Activated CD4-positive, alpha-beta memory T cell treated with anti-CD3 and anti-CD28 coated beads for 36 hours (primary cell): Measurements from ENCODE around the gene SOCS2. TPM values are rescaled to one million over a fixed set of nuclear protein-coding genes. Genes with fewer than 3 reads are reported as not detected.
"Not testable (repeated sequence)": the region's sequence is repeated elsewhere in the genome, so short reads cannot be mapped to it uniquely, and the experiment has no call there.

Experiments used
- CTCF ChIA-PET: fragments of 350-600 bp; sonication (Branson Sonifier 250); formaldehyde crosslinking; loops from one replicate; lab custom pipeline; 2021; ENCODE audit warnings: antibody characterized with exemption, inconsistent platforms; lab: Charles Lee
- POLR2A ChIA-PET: fragments of 350-600 bp; sonication (Branson Sonifier 250); formaldehyde crosslinking; loops from one replicate; lab custom pipeline; 2021; ENCODE audit warnings: antibody characterized with exemption; lab: Charles Lee
- DNase-seq: peaks from one replicate; pipeline ENCODE4 v3.0.0-alpha.2; 2020
- H3K27ac Mint-ChIP-seq: one replicate; pipeline ENCODE4 v1.8.0; 2021; ENCODE audit warnings: mixed read lengths
- H3K27me3 Mint-ChIP-seq: one replicate; pipeline ENCODE4 v1.8.0; 2021; ENCODE audit warnings: mixed read lengths
- H3K36me3 Mint-ChIP-seq: one replicate; pipeline ENCODE4 v1.8.0; 2021; ENCODE audit warnings: mixed read lengths
- H3K4me1 Mint-ChIP-seq: one replicate; pipeline ENCODE4 v1.8.0; 2021; ENCODE audit warnings: low read depth, mixed read lengths
- H3K4me3 Mint-ChIP-seq: one replicate; pipeline ENCODE4 v1.8.0; 2021; ENCODE audit warnings: mild to moderate bottlenecking, mixed read lengths
- H3K9me3 Mint-ChIP-seq: one replicate; pipeline ENCODE4 v1.8.0; 2021; ENCODE audit warnings: mixed read lengths
- intact Hi-C: fragments of 100-400 bp; cut with micrococcal nuclease; formaldehyde crosslinking; loops from one replicate; pipeline ENCODE4 v1.15.1; 2023
- total RNA-seq, 2 experiments: library from RNA; stranded (reverse); gene quantifications; one replicate each; pipeline ENCODE4 v1.2.3, GENCODE V29; 2021

Gene SOCS2
- total RNA-seq, 2 experiments from 2014 or later = 22.9 to 23.1 TPM

DNA sequence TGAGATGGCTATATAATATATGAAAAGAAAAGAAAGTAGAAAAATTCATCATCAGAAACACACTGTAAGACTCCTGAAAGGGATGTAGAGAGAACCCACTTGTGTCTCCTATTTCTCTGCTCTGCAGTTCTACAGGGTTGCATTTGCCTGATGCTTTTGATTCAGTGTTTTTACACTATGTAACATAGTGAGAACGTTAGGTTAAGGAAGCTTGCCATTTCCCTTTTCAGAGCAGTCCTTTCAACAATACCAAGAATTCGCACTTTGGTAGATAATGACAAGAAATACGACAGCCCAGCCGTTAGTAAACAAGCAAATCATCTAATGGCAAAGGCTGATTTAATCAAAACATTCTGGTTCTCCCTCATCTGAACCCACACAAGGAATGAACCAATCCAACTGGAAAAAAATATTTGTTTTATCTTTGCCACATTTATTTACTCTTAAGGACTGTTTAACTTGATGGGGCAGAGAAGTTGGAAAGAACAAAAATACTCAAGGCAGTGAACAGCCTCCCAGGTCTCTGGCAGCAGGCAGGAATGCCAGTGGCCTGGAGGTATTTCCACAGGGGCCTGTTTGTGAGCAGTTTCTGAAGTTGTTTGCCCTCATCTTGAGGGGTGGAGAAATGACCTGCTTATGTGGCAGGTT is 30.8 kb upstream of the SOCS2 start:
- Mint-ChIP-seq H3K4me3 (no peak overlapping the region), H3K9me3 (no peaks in the 10 kb centered on the region), H3K36me3 (peaks cover 3% of the 10 kb centered on the region), H3K27ac (no peak overlapping the region), H3K4me1 (peaks cover 8% of the 10 kb centered on the region), H3K27me3 (no peaks in the 10 kb centered on the region)
- ChIA-PET CTCF (no interaction called here), POLR2A (no interaction called here)
- intact Hi-C loops = no loop called here
- DNase-seq = no peak

DNA sequence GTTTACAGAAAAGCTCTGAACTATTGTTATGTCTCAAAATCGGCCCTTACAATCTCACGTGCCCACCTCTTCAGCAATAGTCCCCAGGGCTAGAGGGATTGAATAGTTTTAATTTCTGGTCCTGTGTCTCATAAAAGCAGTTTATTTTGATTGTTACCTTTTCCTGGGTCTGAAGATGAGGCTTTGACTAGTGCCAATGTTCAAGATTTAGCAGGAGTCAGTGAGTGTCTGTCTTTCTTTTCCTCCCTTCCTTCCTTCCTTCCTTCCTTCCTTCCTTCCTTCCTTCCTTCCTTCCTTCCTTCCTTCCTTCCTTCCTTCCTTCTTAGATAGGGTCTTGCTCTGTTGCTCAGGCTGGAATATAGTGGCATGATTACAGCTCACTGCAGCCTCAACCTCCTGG is 24.7 kb upstream of the SOCS2 start:
- Mint-ChIP-seq H3K9me3 (no peaks in the 10 kb centered on the region), H3K4me3 (no peak overlapping the region), H3K27me3 (no peaks in the 10 kb centered on the region), H3K36me3 (peaks cover 3% of the 10 kb centered on the region), H3K4me1 (no peaks in the 10 kb centered on the region), H3K27ac (no peak overlapping the region)
- ChIA-PET CTCF (interaction anchor here (1.0 kb wide), 1 partner anchor 219 kb away, joined by 3 read pairs; no protein-coding TSS in a partner anchor), POLR2A (interaction anchor here (0.6 kb wide), 1 partner anchor 260 kb away, joined by 3 read pairs; no protein-coding TSS in a partner anchor)
- intact Hi-C loops = no loop called here
- no peak for DNase-seq

GRCh38 chr12:93549174-93549573 is 23.3 kb upstream of the SOCS2 start:
- no peak for DNase-seq
- intact Hi-C loops = no loop called here
- peaks cover 3% of the 10 kb centered on the region for H3K36me3 Mint-ChIP-seq
- H3K27ac Mint-ChIP-seq = no peak overlapping the region
- ChIA-PET POLR2A (no interaction called here), CTCF (interaction anchor here (0.7 kb wide), 1 partner anchor 187 kb away, joined by 3 read pairs; no protein-coding TSS in a partner anchor)
- no peaks in the 10 kb centered on the region for H3K27me3 Mint-ChIP-seq
- no peaks in the 10 kb centered on the region for H3K4me1 Mint-ChIP-seq
- H3K4me3 Mint-ChIP-seq = no peak overlapping the region
- H3K9me3 Mint-ChIP-seq = no peaks in the 10 kb centered on the region

GRCh38 chr12:93550748-93551611 is 21.5 kb upstream of the SOCS2 start:
- intact Hi-C loops = no loop called here
- ChIA-PET CTCF (no interaction called here), POLR2A (no interaction called here)
- H3K9me3 Mint-ChIP-seq = no peaks in the 10 kb centered on the region
- no peaks in the 10 kb centered on the region for H3K36me3 Mint-ChIP-seq
- H3K4me3 Mint-ChIP-seq = no peak overlapping the region
- H3K27ac Mint-ChIP-seq = no peak overlapping the region
- DNase-seq = no peak
- no peaks in the 10 kb centered on the region for H3K4me1 Mint-ChIP-seq
- H3K27me3 Mint-ChIP-seq = no peaks in the 10 kb centered on the region

DNA sequence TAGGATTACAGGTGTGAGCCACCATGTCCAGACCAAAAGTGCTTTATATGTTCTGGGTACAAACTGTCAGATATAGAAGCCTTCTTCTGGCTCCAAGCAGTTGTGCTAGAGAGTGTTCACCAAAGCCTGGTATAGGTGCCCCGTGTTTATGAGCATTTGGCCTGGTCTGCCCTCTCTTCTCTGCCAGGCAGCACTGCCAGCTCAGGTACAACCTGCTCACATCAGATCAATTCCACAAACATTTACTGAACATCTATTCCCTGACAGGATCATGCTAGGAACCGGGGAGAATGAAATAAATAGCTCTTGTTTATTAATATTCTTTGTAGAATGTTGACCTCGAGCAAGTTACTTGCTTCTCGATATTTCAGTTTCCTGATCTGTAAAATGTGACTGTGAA is 20.0 kb upstream of the SOCS2 start:
- no peak overlapping the region for H3K27ac Mint-ChIP-seq
- CTCF ChIA-PET = no interaction called here
- no peaks in the 10 kb centered on the region for H3K4me1 Mint-ChIP-seq
- intact Hi-C loops = no loop called here
- POLR2A ChIA-PET = no interaction called here
- peaks cover 4% of the 10 kb centered on the region for H3K36me3 Mint-ChIP-seq
- no peaks in the 10 kb centered on the region for H3K27me3 Mint-ChIP-seq
- no peak overlapping the region for H3K4me3 Mint-ChIP-seq
- DNase-seq = no peak
- H3K9me3 Mint-ChIP-seq = no peaks in the 10 kb centered on the region

DNA sequence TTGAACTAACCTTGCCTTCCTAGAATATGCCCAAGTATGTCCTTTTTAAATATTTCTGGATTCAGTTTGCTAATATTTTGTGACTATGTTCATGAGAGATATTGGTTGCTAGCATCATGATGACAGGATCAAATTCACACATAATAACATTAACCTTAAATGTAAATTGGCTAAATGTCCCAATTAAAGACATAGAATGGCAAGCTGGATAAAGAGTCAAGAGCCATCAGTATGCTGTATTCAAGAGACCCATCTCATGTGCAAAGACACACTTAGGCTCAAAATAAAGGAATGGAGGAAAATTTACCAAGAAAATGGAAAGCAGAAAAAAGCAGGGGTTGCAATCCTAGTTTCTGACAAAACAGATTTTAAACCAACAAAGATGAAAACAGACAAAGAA is 14.6 kb upstream of the SOCS2 start:
- DNase-seq, POLR2A ChIA-PET, CTCF ChIA-PET, H3K4me3 Mint-ChIP-seq, H3K27ac Mint-ChIP-seq, intact Hi-C loops, H3K27me3 Mint-ChIP-seq, H3K4me1 Mint-ChIP-seq: not testable (repeated sequence)
- Mint-ChIP-seq H3K9me3 (peaks cover 28% of the 10 kb centered on the region), H3K36me3 (peaks cover 34% of the 10 kb centered on the region)

GRCh38 chr12:93558685-93559084 is 13.8 kb upstream of the SOCS2 start:
- H3K27ac Mint-ChIP-seq, intact Hi-C loops, H3K27me3 Mint-ChIP-seq, DNase-seq, H3K4me1 Mint-ChIP-seq, H3K4me3 Mint-ChIP-seq, POLR2A ChIA-PET: not testable (repeated sequence)
- H3K9me3 Mint-ChIP-seq = peaks cover 28% of the 10 kb centered on the region
- peaks cover 34% of the 10 kb centered on the region for H3K36me3 Mint-ChIP-seq
- CTCF ChIA-PET = interaction anchor here (1.0 to 1.2 kb wide), 2 partner anchors 9 to 544 kb away, joined by 3 read pairs; no protein-coding TSS in a partner anchor

DNA sequence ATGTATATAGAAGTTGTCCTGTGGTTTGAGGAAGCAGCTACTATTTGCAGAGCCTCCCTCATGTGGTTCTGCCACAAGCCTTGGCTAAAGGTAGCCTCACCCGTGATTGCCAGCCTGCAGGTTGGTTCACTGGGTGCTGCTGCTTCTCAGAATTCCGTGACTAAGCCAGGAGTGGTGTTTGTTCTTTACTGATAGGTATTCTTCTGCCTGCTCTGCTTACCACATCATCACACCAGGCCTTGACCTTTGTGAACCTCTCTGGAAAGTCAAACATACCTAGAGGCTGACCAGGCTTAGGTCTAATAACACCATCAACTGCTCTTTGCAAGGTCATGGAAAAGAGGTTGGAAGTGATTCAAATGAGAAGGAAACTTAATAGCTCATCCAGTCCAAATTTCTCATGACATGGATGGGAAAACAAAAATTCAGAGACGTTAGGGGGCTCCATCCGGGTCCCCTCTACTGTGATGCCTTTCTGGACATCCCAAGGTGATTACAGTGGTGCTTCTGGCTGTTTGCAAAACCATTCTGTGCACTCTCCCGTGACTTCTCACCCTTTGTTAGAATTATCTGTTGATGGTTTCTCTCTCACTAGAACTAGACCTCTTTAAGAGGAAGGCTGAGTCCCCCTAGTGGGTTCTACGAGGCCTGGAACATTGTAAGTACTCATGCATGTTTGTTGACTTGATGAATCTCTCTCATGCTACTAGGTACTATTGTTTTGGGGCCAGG is 8.5 kb upstream of the SOCS2 start:
- peaks cover 15% of the 10 kb centered on the region for H3K9me3 Mint-ChIP-seq
- no peaks in the 10 kb centered on the region for H3K27me3 Mint-ChIP-seq
- intact Hi-C loops = no loop called here
- DNase-seq = no peak
- H3K27ac Mint-ChIP-seq = no peak overlapping the region
- ChIA-PET CTCF (interaction anchor here (2.3 kb wide), 1 partner anchor 537 kb away, joined by 15 read pairs; no protein-coding TSS in a partner anchor), POLR2A (no interaction called here)
- H3K36me3 Mint-ChIP-seq = peaks cover 19% of the 10 kb centered on the region
- H3K4me1 Mint-ChIP-seq = peaks cover 4% of the 10 kb centered on the region
- H3K4me3 Mint-ChIP-seq = no peak overlapping the region

- ChIA-PET POLR2A (no interaction called here), CTCF (no interaction called here)
- Mint-ChIP-seq H3K4me1 (peaks cover 4% of the 10 kb centered on the region), H3K4me3 (no peak overlapping the region), H3K36me3 (peaks cover 6% of the 10 kb centered on the region), H3K27me3 (no peaks in the 10 kb centered on the region), H3K9me3 (peaks cover 3% of the 10 kb centered on the region), H3K27ac (no peak overlapping the region)
- no peak for DNase-seq
- intact Hi-C loops = no loop called here
Observed at GRCh38 chr12:93565760-93566159, 6.7 kb upstream of the SOCS2 start.

DNA sequence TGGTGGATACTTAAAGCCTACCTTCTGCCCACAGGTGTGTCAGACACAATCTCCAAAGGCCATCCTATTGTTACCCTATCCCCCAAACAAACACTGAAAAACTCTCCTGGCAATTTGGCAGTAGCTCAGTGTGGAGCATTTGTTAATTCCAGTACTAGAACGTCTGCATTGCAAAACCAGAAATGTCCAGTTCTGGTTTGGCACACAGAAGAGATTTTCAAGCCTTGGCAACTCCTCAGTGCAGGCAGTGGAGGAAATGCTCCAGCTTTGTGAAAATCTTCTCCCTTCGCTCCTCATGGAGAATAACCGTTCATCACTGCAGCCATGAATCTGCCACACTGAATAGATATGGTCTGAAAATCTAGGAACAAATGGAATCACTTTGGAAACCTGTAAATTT is 5.3 kb upstream of the SOCS2 start:
- Mint-ChIP-seq H3K4me1 (peaks cover 5% of the 10 kb centered on the region), H3K27me3 (peaks cover under 1% of the 10 kb centered on the region), H3K9me3 (no peaks in the 10 kb centered on the region), H3K27ac (no peak overlapping the region), H3K36me3 (peaks cover under 1% of the 10 kb centered on the region), H3K4me3 (no peak overlapping the region)
- intact Hi-C loops = no loop called here
- ChIA-PET POLR2A (no interaction called here), CTCF (interaction anchor here (0.9 to 10.6 kb wide), 4 partner anchors 8 to 534 kb away, joined by 3 to 190 read pairs (median 6); no protein-coding TSS in a partner anchor)
- DNase-seq = no peak

- no peak for DNase-seq
- H3K9me3 Mint-ChIP-seq = no peaks in the 10 kb centered on the region
- H3K27ac Mint-ChIP-seq = no peak overlapping the region
- H3K36me3 Mint-ChIP-seq = peaks cover 5% of the 10 kb centered on the region
- no peak overlapping the region for H3K4me3 Mint-ChIP-seq
- peaks cover 9% of the 10 kb centered on the region for H3K27me3 Mint-ChIP-seq
- ChIA-PET CTCF (interaction anchor here (0.9 to 10.6 kb wide), 4 partner anchors 9 to 533 kb away, joined by 3 to 190 read pairs (median 12); no protein-coding TSS in a partner anchor), POLR2A (interaction anchor here (1.8 kb wide), 1 partner anchor 174 kb away, joined by 4 read pairs; no protein-coding TSS in a partner anchor)
- intact Hi-C loops = loop anchor here (2.0 kb wide), 1 partner anchor 65 kb away; no protein-coding TSS in a partner anchor
- H3K4me1 Mint-ChIP-seq = peaks cover 13% of the 10 kb centered on the region
Observed at GRCh38 chr12:93568091-93568490, 4.4 kb upstream of the SOCS2 start.
